Measurements from ENCODE around the gene ANKRD22.
"Not testable (repeated sequence)": the region's sequence is repeated elsewhere in the genome, so short reads cannot be mapped to it uniquely, and the experiment has no call there.

Gene ANKRD22

DNA sequence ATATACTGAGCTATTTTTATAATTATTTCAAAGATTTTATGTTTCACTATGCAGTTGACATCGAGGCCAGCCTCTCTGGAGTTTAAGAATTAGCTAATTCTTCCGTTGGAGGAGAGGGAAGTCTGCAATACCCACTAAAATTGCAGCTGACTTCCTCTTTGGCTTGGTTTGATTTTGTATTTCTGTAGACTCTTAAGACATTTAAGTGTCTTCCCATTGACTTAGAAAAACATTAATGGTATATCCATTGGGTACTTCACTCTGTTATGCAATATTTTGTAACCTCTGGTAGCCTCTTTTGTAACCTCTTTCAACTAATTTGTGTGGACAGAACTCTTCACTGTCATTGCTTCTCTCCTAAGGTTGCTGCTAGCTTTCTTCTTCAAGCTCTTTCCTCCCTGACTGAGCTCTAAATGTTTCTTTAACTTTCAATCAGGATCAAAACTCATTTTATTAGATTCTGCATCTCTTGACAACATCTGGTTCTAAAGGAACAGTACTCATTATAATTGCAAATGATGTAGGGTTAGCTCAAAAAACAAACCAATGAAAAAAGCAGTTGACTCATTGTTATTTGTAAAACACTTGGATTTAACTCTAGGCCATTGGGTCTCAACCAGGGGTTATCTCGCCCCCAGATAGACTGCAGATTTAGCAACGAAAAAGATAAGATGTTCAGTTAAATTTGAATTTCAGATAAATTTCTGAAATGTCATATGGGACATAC is 1.7 kb upstream of the ANKRD22 start:
- no peaks in the 10 kb centered on the region for H3K36me3 ChIP-seq (ENCODE audit: control insufficient read depth, insufficient read depth, low read length)
- H3K4me3 ChIP-seq (ENCODE audit: extremely low read depth, insufficient read depth, low read length, poor library complexity, severe bottlenecking) = no peak overlapping the region
- no peaks in the 10 kb centered on the region for H3K4me1 ChIP-seq (ENCODE audit: control insufficient read depth, insufficient read depth, low read length, poor library complexity, severe bottlenecking)
- H3K27ac ChIP-seq (ENCODE audit: low read depth, low read length, severe bottlenecking) = no peak overlapping the region
- 76% methylated on average over 2 of the region's 4 CpGs; no CpG with 5 or more reads in 1 of the 2 experiments for WGBS, 2 experiments (ENCODE audit: insufficient coverage in 2 of 2)
- no peaks in the 10 kb centered on the region for H3K9me3 ChIP-seq (ENCODE audit: control insufficient read depth, low read length)

DNA sequence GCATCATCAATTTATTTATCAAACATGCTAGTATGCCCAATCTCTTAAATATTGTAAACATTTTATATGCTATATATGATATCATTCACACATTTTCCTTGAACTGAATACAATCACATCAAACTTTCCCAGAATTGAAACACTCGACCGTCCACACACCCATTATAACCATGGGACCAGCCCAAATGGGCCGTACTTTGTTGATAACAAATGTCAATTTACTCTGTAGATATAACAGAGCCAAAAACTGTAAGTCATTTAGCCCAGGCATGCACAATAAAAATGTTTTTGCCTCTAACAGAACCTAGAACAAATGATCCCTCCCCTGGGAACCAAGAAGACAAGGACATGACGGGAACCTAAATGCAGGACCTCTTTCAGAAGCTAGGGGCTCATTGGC is 683 bp upstream of the ANKRD22 start:
- Histone ChIP-seq H3K36me3 (ENCODE audit: control insufficient read depth, insufficient read depth, low read length) (no peaks in the 10 kb centered on the region), H3K27ac (ENCODE audit: low read depth, low read length, severe bottlenecking) (no peak overlapping the region), H3K9me3 (ENCODE audit: control insufficient read depth, low read length) (no peaks in the 10 kb centered on the region), H3K4me3 (ENCODE audit: extremely low read depth, insufficient read depth, low read length, poor library complexity, severe bottlenecking) (no peak overlapping the region), H3K4me1 (ENCODE audit: control insufficient read depth, insufficient read depth, low read length, poor library complexity, severe bottlenecking) (no peaks in the 10 kb centered on the region)
- whole genome bisulfite sequencing, 2 experiments (ENCODE audit: insufficient coverage in 2 of 2) = 95 to 100% methylated on average over 1 to 2 of the region's 4 CpGs

- H3K4me1 ChIP-seq (ENCODE audit: control insufficient read depth, insufficient read depth, low read length, poor library complexity, severe bottlenecking) = no peaks in the 10 kb centered on the region
- no CpG with 5 or more reads among the region's 1 CpG for WGBS, 2 experiments (ENCODE audit: insufficient coverage in 2 of 2)
- H3K4me3 ChIP-seq (ENCODE audit: extremely low read depth, insufficient read depth, low read length, poor library complexity, severe bottlenecking) = no peak overlapping the region
- H3K9me3 ChIP-seq (ENCODE audit: control insufficient read depth, low read length) = no peaks in the 10 kb centered on the region
- no peaks in the 10 kb centered on the region for H3K36me3 ChIP-seq (ENCODE audit: control insufficient read depth, insufficient read depth, low read length)
- no peak overlapping the region for H3K27ac ChIP-seq (ENCODE audit: low read depth, low read length, severe bottlenecking)
Observed at GRCh38 chr10:88850712-88851111, 932 bp downstream of the ANKRD22 start.

GRCh38 chr10:88849234-88849633 is 2.4 kb downstream of the ANKRD22 start:
- H3K4me3 ChIP-seq (ENCODE audit: extremely low read depth, insufficient read depth, low read length, poor library complexity, severe bottlenecking) = no peak overlapping the region
- no peak overlapping the region for H3K27ac ChIP-seq (ENCODE audit: low read depth, low read length, severe bottlenecking)
- WGBS, 2 experiments (ENCODE audit: insufficient coverage in 2 of 2) = no CpG with 5 or more reads among the region's 1 CpG
- no peaks in the 10 kb centered on the region for H3K36me3 ChIP-seq (ENCODE audit: control insufficient read depth, insufficient read depth, low read length)
- no peaks in the 10 kb centered on the region for H3K9me3 ChIP-seq (ENCODE audit: control insufficient read depth, low read length)
- H3K4me1 ChIP-seq (ENCODE audit: control insufficient read depth, insufficient read depth, low read length, poor library complexity, severe bottlenecking) = no peaks in the 10 kb centered on the region

DNA sequence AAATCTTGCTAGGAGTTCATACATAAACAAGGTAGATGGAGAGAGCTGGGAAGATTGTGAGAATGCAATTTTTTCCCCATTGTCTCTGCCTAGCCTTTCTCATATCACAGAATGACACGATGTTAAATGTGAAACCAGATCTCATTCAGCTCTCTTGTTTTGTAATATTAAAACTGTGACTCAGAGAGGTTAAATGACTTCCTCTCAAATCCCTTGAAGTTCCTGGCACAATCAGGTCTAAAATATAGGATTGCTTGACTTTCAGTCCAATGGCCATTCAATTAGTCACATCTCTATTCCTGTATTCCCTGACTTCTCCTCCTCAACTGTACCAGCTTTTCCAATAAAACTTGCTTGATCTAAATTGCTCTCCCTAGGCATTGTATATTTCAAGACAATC is 3.1 kb downstream of the ANKRD22 start:
- no peaks in the 10 kb centered on the region for H3K4me1 ChIP-seq (ENCODE audit: control insufficient read depth, insufficient read depth, low read length, poor library complexity, severe bottlenecking)
- 100% methylated on average over 1 of the region's 1 CpG; no CpG with 5 or more reads in 1 of the 2 experiments for WGBS, 2 experiments (ENCODE audit: insufficient coverage in 2 of 2)
- no peak overlapping the region for H3K4me3 ChIP-seq (ENCODE audit: extremely low read depth, insufficient read depth, low read length, poor library complexity, severe bottlenecking)
- H3K36me3 ChIP-seq (ENCODE audit: control insufficient read depth, insufficient read depth, low read length) = no peaks in the 10 kb centered on the region
- H3K9me3 ChIP-seq (ENCODE audit: control insufficient read depth, low read length) = no peaks in the 10 kb centered on the region
- H3K27ac ChIP-seq (ENCODE audit: low read depth, low read length, severe bottlenecking) = no peak overlapping the region

- no peak overlapping the region for H3K27ac ChIP-seq (ENCODE audit: low read depth, low read length, severe bottlenecking)
- H3K36me3 ChIP-seq (ENCODE audit: control insufficient read depth, insufficient read depth, low read length) = no peaks in the 10 kb centered on the region
- H3K4me3 ChIP-seq (ENCODE audit: extremely low read depth, insufficient read depth, low read length, poor library complexity, severe bottlenecking) = no peak overlapping the region
- no peaks in the 10 kb centered on the region for H3K4me1 ChIP-seq (ENCODE audit: control insufficient read depth, insufficient read depth, low read length, poor library complexity, severe bottlenecking)
- WGBS, 2 experiments (ENCODE audit: insufficient coverage in 2 of 2) = 93 to 100% methylated on average over 2 to 3 of the region's 4 CpGs
- no peaks in the 10 kb centered on the region for H3K9me3 ChIP-seq (ENCODE audit: control insufficient read depth, low read length)
Observed at GRCh38 chr10:88843171-88843570, 8.5 kb downstream of the ANKRD22 start.

DNA sequence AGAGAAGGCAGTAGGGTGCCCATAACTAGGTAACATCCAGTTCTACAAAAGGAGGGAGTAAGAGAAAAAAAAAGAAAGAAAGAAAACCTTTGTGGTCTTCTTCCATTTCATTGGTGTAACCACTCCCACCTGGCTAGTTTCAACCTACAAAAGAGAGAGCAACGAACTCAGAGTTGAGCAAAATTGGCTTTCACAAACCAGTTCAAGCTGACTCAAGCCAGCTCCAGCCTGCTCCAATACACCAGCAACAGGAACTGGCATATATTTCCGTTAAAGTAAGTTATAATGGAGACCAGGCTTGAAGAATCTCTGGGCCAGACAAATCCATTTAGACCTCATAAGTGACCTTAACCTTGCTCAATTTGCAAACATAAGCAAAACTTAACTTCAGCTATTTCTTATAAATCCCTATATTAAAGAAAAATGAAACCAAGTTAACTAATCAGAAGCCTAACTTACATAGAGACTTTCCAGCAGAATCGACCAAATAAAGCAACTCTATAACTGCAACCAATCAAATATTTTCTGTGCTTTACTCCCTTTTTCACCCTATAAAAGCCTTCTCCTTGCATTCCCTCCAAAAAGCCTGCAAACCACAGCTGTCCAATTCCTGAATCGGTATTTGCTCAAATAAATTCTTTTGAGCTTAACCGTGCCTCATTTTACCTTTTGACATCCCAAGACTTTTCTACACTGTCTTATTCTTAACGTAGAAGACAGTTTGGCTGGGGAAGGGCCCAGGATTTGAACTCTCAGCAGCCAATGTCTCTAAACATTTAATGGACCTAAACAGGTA is 10.1 kb downstream of the ANKRD22 start:
- H3K36me3 ChIP-seq (ENCODE audit: control insufficient read depth, insufficient read depth, low read length) = no peaks in the 10 kb centered on the region
- no peaks in the 10 kb centered on the region for H3K4me1 ChIP-seq (ENCODE audit: control insufficient read depth, insufficient read depth, low read length, poor library complexity, severe bottlenecking)
- no peak overlapping the region for H3K27ac ChIP-seq (ENCODE audit: low read depth, low read length, severe bottlenecking)
- no peaks in the 10 kb centered on the region for H3K9me3 ChIP-seq (ENCODE audit: control insufficient read depth, low read length)
- no peak overlapping the region for H3K4me3 ChIP-seq (ENCODE audit: extremely low read depth, insufficient read depth, low read length, poor library complexity, severe bottlenecking)
- 58 to 90% methylated on average over 1 to 3 of the region's 6 CpGs for WGBS, 2 experiments (ENCODE audit: insufficient coverage in 2 of 2)

GRCh38 chr10:88840881-88841280 is 10.8 kb downstream of the ANKRD22 start:
- no peak overlapping the region for H3K4me3 ChIP-seq (ENCODE audit: extremely low read depth, insufficient read depth, low read length, poor library complexity, severe bottlenecking)
- 77 to 100% methylated on average over 2 to 3 of the region's 5 CpGs for WGBS, 2 experiments (ENCODE audit: insufficient coverage in 2 of 2)
- no peaks in the 10 kb centered on the region for H3K9me3 ChIP-seq (ENCODE audit: control insufficient read depth, low read length)
- H3K4me1 ChIP-seq (ENCODE audit: control insufficient read depth, insufficient read depth, low read length, poor library complexity, severe bottlenecking) = no peaks in the 10 kb centered on the region
- no peaks in the 10 kb centered on the region for H3K36me3 ChIP-seq (ENCODE audit: control insufficient read depth, insufficient read depth, low read length)
- no peak overlapping the region for H3K27ac ChIP-seq (ENCODE audit: low read depth, low read length, severe bottlenecking)

DNA sequence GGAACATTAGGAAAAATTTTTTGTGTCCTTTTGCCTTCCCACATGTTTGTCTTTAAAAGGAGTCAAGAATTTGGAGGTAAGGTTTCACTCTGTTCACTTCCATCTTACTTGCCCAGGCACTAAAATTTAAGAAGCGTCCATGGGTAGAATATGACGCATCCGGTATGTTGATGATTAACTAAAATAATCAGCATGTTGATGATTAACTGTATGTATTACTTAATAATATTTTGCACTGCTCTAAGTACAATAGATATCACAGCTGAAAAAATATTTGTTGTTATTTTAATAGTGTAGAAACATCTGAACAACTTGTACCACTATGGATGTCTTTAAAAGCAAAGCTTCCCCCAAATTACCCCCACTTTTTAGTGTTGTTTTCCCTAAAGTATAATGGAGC is 11.5 kb downstream of the ANKRD22 start:
- no peaks in the 10 kb centered on the region for H3K36me3 ChIP-seq (ENCODE audit: control insufficient read depth, insufficient read depth, low read length)
- no CpG with 5 or more reads among the region's 3 CpGs for WGBS, 2 experiments (ENCODE audit: insufficient coverage in 2 of 2)

DNA sequence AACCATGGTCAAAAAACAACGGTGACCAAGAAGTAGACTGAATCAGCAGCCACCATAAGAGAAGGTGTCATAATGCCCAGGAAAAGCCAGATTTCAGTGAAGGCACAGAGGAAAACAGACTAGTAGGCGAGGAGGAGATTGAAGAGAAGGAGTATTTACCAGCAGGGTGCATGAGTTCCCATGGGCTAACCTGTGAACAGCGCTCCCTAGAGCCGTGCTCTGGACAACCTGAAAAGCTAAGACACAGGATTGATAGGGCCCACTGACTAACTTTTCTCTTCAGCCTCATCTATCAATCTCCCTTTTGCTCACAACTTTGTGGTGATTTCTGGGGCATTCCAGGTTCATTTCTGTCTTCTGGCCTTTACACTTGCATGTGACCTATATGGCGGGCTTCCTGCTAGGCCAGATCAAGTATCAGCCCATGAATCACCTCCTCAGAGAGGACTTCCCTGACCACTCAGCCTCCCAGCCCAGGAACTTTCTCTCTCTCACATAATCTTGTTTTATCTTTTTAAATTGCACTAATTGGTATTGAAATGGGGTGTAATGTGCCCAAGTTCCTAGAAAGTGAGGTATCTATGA is 12.8 kb downstream of the ANKRD22 start:
- no peak overlapping the region for H3K27ac ChIP-seq (ENCODE audit: low read depth, low read length, severe bottlenecking)
- no peaks in the 10 kb centered on the region for H3K9me3 ChIP-seq (ENCODE audit: control insufficient read depth, low read length)
- no peaks in the 10 kb centered on the region for H3K4me1 ChIP-seq (ENCODE audit: control insufficient read depth, insufficient read depth, low read length, poor library complexity, severe bottlenecking)
- no peak overlapping the region for H3K4me3 ChIP-seq (ENCODE audit: extremely low read depth, insufficient read depth, low read length, poor library complexity, severe bottlenecking)
- no peaks in the 10 kb centered on the region for H3K36me3 ChIP-seq (ENCODE audit: control insufficient read depth, insufficient read depth, low read length)
- WGBS, 2 experiments (ENCODE audit: insufficient coverage in 2 of 2) = 85 to 89% methylated on average over 4 to 5 of the region's 5 CpGs

More for the DNA sequence above, 11.5 kb downstream of the ANKRD22 start:
- H3K4me1 ChIP-seq (ENCODE audit: control insufficient read depth, insufficient read depth, low read length, poor library complexity, severe bottlenecking) = no peaks in the 10 kb centered on the region
- no peaks in the 10 kb centered on the region for H3K9me3 ChIP-seq (ENCODE audit: control insufficient read depth, low read length)
- H3K4me3 ChIP-seq (ENCODE audit: extremely low read depth, insufficient read depth, low read length, poor library complexity, severe bottlenecking) = no peak overlapping the region
- no peak overlapping the region for H3K27ac ChIP-seq (ENCODE audit: low read depth, low read length, severe bottlenecking)

GRCh38 chr10:88837632-88838031 is 14.0 kb downstream of the ANKRD22 start:
- not testable (repeated sequence) for H3K4me1 ChIP-seq (ENCODE audit: control insufficient read depth, insufficient read depth, low read length, poor library complexity, severe bottlenecking); H3K27ac ChIP-seq (ENCODE audit: low read depth, low read length, severe bottlenecking); H3K9me3 ChIP-seq (ENCODE audit: control insufficient read depth, low read length); H3K4me3 ChIP-seq (ENCODE audit: extremely low read depth, insufficient read depth, low read length, poor library complexity, severe bottlenecking); H3K36me3 ChIP-seq (ENCODE audit: control insufficient read depth, insufficient read depth, low read length)

Data from mesodermal cell (in vitro differentiated cells).